ACHN (cell line): ENCODE measurements around the gene ARID4B.
"Not testable (repeated sequence)": the region's sequence is repeated elsewhere in the genome, so short reads cannot be mapped to it uniquely, and the experiment has no call there.

Experiments
- DNase-seq: peaks from one replicate; pipeline ENCODE4 v3.0.0-alpha.2; 2015
- in situ Hi-C: cut with HindIII; loops from 2 replicates; pipeline ENCODE4 v1.10.0; 2017; ENCODE audit warnings: low sequenced_read_pairs, low pct_ligation_motif_present, low pct_unique_long_range_greater_than_20kb

ARID4B gene

DNA sequence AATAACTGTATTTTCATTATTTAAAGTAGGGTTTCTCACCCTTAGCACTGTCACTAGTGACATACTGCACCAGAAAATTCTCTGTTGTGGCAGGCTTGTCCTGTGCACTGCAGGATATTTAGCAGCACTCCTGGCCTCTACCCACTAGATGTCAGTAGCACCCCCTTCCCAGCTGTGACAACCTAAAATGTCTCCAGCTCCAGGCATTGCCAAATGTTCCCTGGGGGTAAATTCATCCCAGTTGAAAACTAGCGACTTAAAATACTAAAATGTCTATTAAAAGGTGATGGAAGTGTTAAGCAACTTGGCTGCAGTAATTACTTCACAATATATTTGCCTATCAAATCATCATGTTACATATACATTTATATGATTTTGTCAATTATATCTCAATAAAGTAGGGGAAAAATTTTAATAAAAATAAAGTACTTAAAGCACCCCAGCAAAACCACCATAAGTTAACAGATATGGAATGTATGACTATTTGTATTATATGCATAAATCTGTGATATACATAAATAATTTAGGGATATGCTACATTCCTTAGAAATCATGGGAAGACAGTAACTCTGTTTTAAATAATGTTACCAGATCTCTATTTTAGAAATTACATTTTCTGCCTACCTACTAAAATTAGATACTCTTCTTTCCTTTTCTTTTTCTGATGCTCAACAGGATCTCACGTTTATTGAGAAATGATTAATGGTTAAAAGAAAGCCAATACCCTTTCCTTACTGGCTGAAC lies 74.6 kb downstream of the ARID4B start:
- peak; percentile 77 for DNase-seq
- in situ Hi-C loops, result no loop called here

DNA sequence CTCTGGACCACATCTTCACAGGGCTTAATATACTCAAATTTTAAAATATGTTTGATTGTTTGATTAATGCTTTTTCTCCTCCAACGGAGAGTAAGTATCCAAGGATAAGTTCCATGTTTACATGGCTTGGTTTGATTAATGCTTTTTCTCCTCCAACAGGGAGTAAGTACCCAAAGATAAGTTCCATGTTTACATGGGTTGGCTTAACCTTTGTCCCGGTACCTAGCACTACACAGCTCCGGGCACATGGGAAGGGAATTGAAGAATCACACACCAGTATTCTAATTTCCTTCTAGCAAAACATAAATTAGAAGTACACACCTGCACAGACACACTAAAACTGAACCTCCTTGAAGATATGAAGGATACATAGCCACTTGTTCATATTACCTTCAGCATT lies 77.5 kb downstream of the ARID4B start:
- in situ Hi-C loops, result no loop called here
- no peak for DNase-seq

GRCh38 chr1:235246022-235246948 lies 81.7 kb downstream of the ARID4B start:
- DNase-seq, result no peak

DNA sequence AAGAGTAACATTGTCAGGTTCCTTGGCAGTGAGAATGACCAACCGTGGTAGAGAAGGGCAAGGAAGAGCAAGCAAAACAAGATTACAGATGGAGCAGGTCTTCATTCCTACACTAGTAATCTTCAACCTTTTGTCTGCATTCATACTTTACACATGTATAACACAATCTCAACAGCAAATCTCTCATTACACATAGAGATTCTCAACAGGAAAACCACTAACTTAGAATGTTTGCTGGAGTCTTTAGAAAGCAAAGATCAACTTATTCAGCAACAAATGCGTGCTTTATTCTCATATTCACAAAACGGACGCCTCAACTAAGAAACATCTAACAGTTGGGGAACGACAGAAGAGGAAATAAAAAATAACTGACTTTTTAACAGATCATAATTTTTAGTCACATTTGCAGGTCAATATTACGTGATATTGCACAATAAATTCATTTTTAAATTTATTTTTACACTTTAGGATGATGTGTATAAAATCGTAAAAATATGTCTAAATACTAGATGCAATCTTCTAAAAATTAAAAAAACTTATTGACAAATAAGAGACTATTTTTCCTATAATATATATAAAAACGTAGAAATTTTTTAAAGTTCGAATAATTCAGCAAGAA lies 82.9 kb downstream of the ARID4B start:
- no peak for DNase-seq
- in situ Hi-C loops, result no loop called here

More at GRCh38 chr1:235246022-235246948, 81.7 kb downstream of the ARID4B start:
- in situ Hi-C loops, result no loop called here

DNA sequence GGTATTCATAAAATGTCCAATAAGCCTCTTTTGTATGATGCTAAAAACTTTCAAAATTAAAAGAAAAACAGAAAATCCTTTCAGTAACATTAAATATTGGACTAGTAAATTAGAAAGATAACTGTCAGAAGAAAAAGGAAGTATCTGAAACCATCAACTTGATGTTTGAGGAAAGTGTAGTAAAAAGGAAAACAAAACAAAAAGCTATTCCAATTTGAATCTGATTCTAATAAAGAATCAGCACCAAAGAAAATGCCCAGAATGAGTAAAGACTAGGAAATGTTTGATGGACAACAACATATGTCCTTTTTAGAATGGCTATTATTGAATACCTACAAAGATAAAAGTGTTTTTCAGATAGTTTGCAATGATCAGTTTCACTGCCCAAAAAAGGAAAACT lies 87.0 kb downstream of the ARID4B start:
- no peak for DNase-seq

GRCh38 chr1:235239851-235240250 lies 88.1 kb downstream of the ARID4B start:
- no peak for DNase-seq
- in situ Hi-C loops, result no loop called here

More for the DNA sequence above, 87.0 kb downstream of the ARID4B start:
- in situ Hi-C loops, result no loop called here

GRCh38 chr1:235238558-235238957 lies 89.4 kb downstream of the ARID4B start:
- DNase-seq, result no peak
- in situ Hi-C loops, result no loop called here

GRCh38 chr1:235236128-235236527 lies 91.9 kb downstream of the ARID4B start:
- no peak for DNase-seq
- in situ Hi-C loops, result no loop called here

DNA sequence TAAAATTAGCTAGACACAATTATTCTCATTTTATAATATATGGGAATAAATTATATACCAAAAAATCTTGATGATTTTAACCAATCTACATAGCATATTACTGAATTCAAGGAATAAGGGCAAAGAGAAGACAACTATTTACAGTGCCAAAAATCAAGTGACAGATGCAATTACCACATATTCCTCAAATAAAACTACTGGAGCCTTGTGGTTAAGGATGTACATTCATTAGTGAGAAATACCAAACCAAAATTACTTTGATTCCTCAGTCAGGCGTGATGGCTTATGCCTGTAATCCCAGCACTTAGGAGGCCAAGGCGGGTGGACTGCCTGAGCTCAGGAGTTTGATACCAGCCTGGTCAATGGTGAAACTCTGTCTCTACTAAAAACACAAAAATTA lies 98.1 kb downstream of the ARID4B start:
- DNase-seq, result no peak
- in situ Hi-C loops, result no loop called here

GRCh38 chr1:235227414-235227813 lies 100.6 kb downstream of the ARID4B start:
- no peak for DNase-seq
- in situ Hi-C loops, result no loop called here

GRCh38 chr1:235226933-235227332 lies 101.0 kb downstream of the ARID4B start:
- in situ Hi-C loops, result no loop called here
- DNase-seq, result no peak

- in situ Hi-C loops, result no loop called here
- DNase-seq, result no peak
Observed at GRCh38 chr1:235225299-235225698, 102.7 kb downstream of the ARID4B start.

- DNase-seq, result no peak
- in situ Hi-C loops, result no loop called here
Observed at GRCh38 chr1:235221653-235222375, 106.2 kb downstream of the ARID4B start.

GRCh38 chr1:235215453-235215852 lies 112.5 kb downstream of the ARID4B start:
- in situ Hi-C loops, result no loop called here
- DNase-seq, result no peak

- DNase-seq, in situ Hi-C loops: not testable (repeated sequence)
Observed at GRCh38 chr1:235214962-235215361, 113.0 kb downstream of the ARID4B start.

GRCh38 chr1:235213752-235214151 lies 114.2 kb downstream of the ARID4B start:
- DNase-seq, result no peak
- in situ Hi-C loops, result no loop called here

DNA sequence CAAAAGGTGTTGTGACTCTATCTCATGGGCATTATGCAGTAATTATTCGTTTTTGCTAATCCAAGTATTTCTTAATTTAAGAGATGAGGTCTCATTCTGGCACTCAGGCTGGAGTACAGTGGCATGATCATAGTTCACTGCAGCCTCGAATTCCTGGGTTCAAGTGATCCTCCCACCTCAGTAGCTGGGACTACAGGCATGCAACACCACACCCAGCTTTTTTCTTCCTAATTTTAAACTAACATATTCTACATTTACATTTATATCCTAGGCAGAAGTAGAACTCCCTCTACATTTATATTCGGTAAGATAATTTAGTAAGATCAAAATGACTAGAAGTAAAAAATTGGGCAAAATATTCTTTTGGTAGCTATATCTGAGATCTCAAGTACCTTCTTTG lies 116.5 kb downstream of the ARID4B start:
- in situ Hi-C loops, result no loop called here
- no peak for DNase-seq

GRCh38 chr1:235207209-235207565 lies 120.8 kb downstream of the ARID4B start:
- in situ Hi-C loops, result no loop called here
- DNase-seq, result no peak
